ENCODE results near the gene BEGAIN.

Gene BEGAIN

GRCh38 chr14:100573002-100573756, 14.0 kb downstream of the BEGAIN start:
- no peak for DNase-seq (ENCODE audit: low read depth)
- H3K4me3 ChIP-seq (ENCODE audit: low read depth, low read length), result no peak overlapping the region

GRCh38 chr14:100572543-100572942, 14.7 kb downstream of the BEGAIN start:
- DNase-seq (ENCODE audit: low read depth), result no peak

GRCh38 chr14:100571837-100572236, 15.4 kb downstream of the BEGAIN start:
- no peak overlapping the region for H3K4me3 ChIP-seq (ENCODE audit: low read depth, low read length)
- no peak for DNase-seq (ENCODE audit: low read depth)

More at GRCh38 chr14:100572543-100572942, 14.7 kb downstream of the BEGAIN start:
- no peak overlapping the region for H3K4me3 ChIP-seq (ENCODE audit: low read depth, low read length)

- no peak for DNase-seq (ENCODE audit: low read depth)
- no peak overlapping the region for H3K4me3 ChIP-seq (ENCODE audit: low read depth, low read length)
These were observed 16.3 kb downstream of the BEGAIN start for GRCh38 chr14:100570726-100571454.

- no peak for DNase-seq (ENCODE audit: low read depth)
- H3K4me3 ChIP-seq (ENCODE audit: low read depth, low read length), result no peak overlapping the region
These were observed 17.4 kb downstream of the BEGAIN start for GRCh38 chr14:100569734-100570286.

- peak overlapping the region; percentile 13 for H3K4me3 ChIP-seq (ENCODE audit: low read depth, low read length)
- no peak for DNase-seq (ENCODE audit: low read depth)
These were observed 18.1 kb downstream of the BEGAIN start for GRCh38 chr14:100568998-100569733.

- no peak for DNase-seq (ENCODE audit: low read depth)
- H3K4me3 ChIP-seq (ENCODE audit: low read depth, low read length), result peak overlapping the region; percentile 32
These were observed 18.8 kb downstream of the BEGAIN start for GRCh38 chr14:100568164-100568997.

- no peak for DNase-seq (ENCODE audit: low read depth)
- H3K4me3 ChIP-seq (ENCODE audit: low read depth, low read length), result peak overlapping the region; percentile 32
These were observed 19.4 kb downstream of the BEGAIN start for GRCh38 chr14:100567877-100568163.

GRCh38 chr14:100567009-100567876, 20.0 kb downstream of the BEGAIN start:
- H3K4me3 ChIP-seq (ENCODE audit: low read depth, low read length), result no peak overlapping the region

GRCh38 chr14:100566586-100566985, 20.6 kb downstream of the BEGAIN start:
- no peak overlapping the region for H3K4me3 ChIP-seq (ENCODE audit: low read depth, low read length)
- DNase-seq (ENCODE audit: low read depth), result no peak

More at GRCh38 chr14:100567009-100567876, 20.0 kb downstream of the BEGAIN start:
- no peak for DNase-seq (ENCODE audit: low read depth)

GRCh38 chr14:100566119-100566518, 21.1 kb downstream of the BEGAIN start:
- no peak for DNase-seq (ENCODE audit: low read depth)
- no peak overlapping the region for H3K4me3 ChIP-seq (ENCODE audit: low read depth, low read length)

- DNase-seq (ENCODE audit: low read depth), result no peak
- H3K4me3 ChIP-seq (ENCODE audit: low read depth, low read length), result no peak overlapping the region
These were observed 21.6 kb downstream of the BEGAIN start for GRCh38 chr14:100565650-100566049.

- DNase-seq (ENCODE audit: low read depth), result no peak
- no peak overlapping the region for H3K4me3 ChIP-seq (ENCODE audit: low read depth, low read length)
These were observed 22.7 kb downstream of the BEGAIN start for GRCh38 chr14:100564512-100564911.

- no peak for DNase-seq (ENCODE audit: low read depth)
- H3K4me3 ChIP-seq (ENCODE audit: low read depth, low read length), result no peak overlapping the region
These were observed 24.5 kb downstream of the BEGAIN start for GRCh38 chr14:100562751-100563150.

- no peak overlapping the region for H3K4me3 ChIP-seq (ENCODE audit: low read depth, low read length)
- no peak for DNase-seq (ENCODE audit: low read depth)
These were observed 26.2 kb downstream of the BEGAIN start for GRCh38 chr14:100561005-100561404.

- no peak overlapping the region for H3K4me3 ChIP-seq (ENCODE audit: low read depth, low read length)
- no peak for DNase-seq (ENCODE audit: low read depth)
These were observed 26.7 kb downstream of the BEGAIN start for GRCh38 chr14:100560471-100560870.

- no peak overlapping the region for H3K4me3 ChIP-seq (ENCODE audit: low read depth, low read length)
- DNase-seq (ENCODE audit: low read depth), result no peak
These were observed 27.8 kb downstream of the BEGAIN start for GRCh38 chr14:100559455-100559854.

GRCh38 chr14:100558966-100559365, 28.3 kb downstream of the BEGAIN start:
- H3K4me3 ChIP-seq (ENCODE audit: low read depth, low read length), result no peak overlapping the region
- no peak for DNase-seq (ENCODE audit: low read depth)

All from skeletal muscle cell (primary cell).